K562 (cell line): ENCODE data around the gene IL11. TPM values are rescaled to one million over a fixed set of nuclear protein-coding genes. Genes with fewer than 3 reads are reported as not detected.
A peak's percentile ranks its signal among the peaks of the same experiment; 100 is the strongest.

ENCODE experiments used
- HDGF ChIP-seq: fragments of 450-650 bp; IDR thresholded peaks from 2 replicates; pipeline ENCODE4 v1.6.1; 2016
- POLR2AphosphoS2 ChIP-seq: IDR thresholded peaks from 2 replicates; pipeline ENCODE4 v1.6.1; 2012; ENCODE audit warnings: low read length, improper control_type of control experiment
- PTTG1 ChIP-seq: fragments of 450-650 bp; IDR thresholded peaks from 2 replicates; pipeline ENCODE4 v1.6.1; 2016; ENCODE audit warnings: low read depth, mild to moderate bottlenecking, missing genetic modification characterization, missing compliant biosample characterization
- RB1 ChIP-seq: fragments of 450-650 bp; IDR thresholded peaks from 2 replicates; pipeline ENCODE4 v1.6.1; 2017; ENCODE audit warnings: low read depth, mild to moderate bottlenecking
- SAFB ChIP-seq: fragments of 200-400 bp; formaldehyde crosslinking; IDR thresholded peaks from 2 replicates; pipeline ENCODE4 v1.6.1; 2017; ENCODE audit warnings: low read depth, low read length, borderline replicate concordance
- ZBTB40 ChIP-seq, 2 experiments: fragments of 450-650 bp in 1 of 2; sonication (generic) in 1 of 2; formaldehyde crosslinking in 1 of 2; IDR thresholded peaks; 2 replicates each; pipeline versions ENCODE4 v1.7.1 to v1.9.0; 2016 to 2022; ENCODE audit warnings: inconsistent platforms in 1 of 2, mild to moderate bottlenecking in 1 of 2, missing genetic modification reagents in 1 of 2
- ZNF12 ChIP-seq: sonication (generic); formaldehyde crosslinking; IDR thresholded peaks from 2 replicates; pipeline ENCODE4 v1.4.0; 2020; ENCODE audit warnings: mild to moderate bottlenecking, missing genetic modification reagents
- ZNF274 ChIP-seq: IDR thresholded peaks from 2 replicates; pipeline ENCODE4 v1.6.1; 2011; ENCODE audit warnings: low read depth, mild to moderate bottlenecking, low read length, moderate library complexity, borderline replicate concordance
- ZNF639 ChIP-seq, 2 experiments: fragments of 200-800 bp in 1 of 2; sonication (Bioruptor generic) in 1 of 2; sonication (generic) in 1 of 2; formaldehyde crosslinking in 1 of 2; IDR thresholded peaks in 1 of 2; conservative IDR thresholded peaks in 1 of 2; 2 replicates each; pipeline versions ENCODE4 v1.5.0 to v1.6.1; 2016 to 2020; ENCODE audit warnings: missing compliant biosample characterization in 1 of 2, missing genetic modification characterization in 1 of 2, missing genetic modification reagents in 1 of 2
- polyA plus RNA-seq, 8 experiments: library from polyadenylated mRNA; depleted of rRNA in 4 of 8; stranded (reverse) in 5 of 8; unstranded in 3 of 8; fragments of >200 nt; fragmentation: Nextera tagmentation in 2 of 8; fragmentation: Illumina TruSeq in 1 of 8; extraction: Ambion mirVana in 2 of 8; extraction: Trizol in 1 of 8; gene quantifications; 2 replicates each; pipeline versions ENCODE4 v1.2.1 to v1.2.3, GENCODE V29; 2011 to 2014; ENCODE audit warnings: inconsistent platforms in 1 of 8, missing spikeins in 1 of 8
- total RNA-seq, 7 experiments: library from RNA; depleted of rRNA in 6 of 7; stranded (reverse); fragments of >200 nt in 6 of 7; fragmentation: Illumina TruSeq in 2 of 7; extraction: Trizol in 2 of 7; gene quantifications; 2 replicates each; pipeline versions ENCODE4 v1.2.1 to v1.2.3, GENCODE V29; 2011 to 2021; ENCODE audit warnings: low replicate concordance in 1 of 7

Gene IL11
- total and polyA plus RNA-seq, 9 of the 15 experiments (the other 6 are each of a cell fraction or from before 2014, with no cell fraction given) = 0.04 to 0.42 (median 0.06) TPM; not detected in 6

DNA sequence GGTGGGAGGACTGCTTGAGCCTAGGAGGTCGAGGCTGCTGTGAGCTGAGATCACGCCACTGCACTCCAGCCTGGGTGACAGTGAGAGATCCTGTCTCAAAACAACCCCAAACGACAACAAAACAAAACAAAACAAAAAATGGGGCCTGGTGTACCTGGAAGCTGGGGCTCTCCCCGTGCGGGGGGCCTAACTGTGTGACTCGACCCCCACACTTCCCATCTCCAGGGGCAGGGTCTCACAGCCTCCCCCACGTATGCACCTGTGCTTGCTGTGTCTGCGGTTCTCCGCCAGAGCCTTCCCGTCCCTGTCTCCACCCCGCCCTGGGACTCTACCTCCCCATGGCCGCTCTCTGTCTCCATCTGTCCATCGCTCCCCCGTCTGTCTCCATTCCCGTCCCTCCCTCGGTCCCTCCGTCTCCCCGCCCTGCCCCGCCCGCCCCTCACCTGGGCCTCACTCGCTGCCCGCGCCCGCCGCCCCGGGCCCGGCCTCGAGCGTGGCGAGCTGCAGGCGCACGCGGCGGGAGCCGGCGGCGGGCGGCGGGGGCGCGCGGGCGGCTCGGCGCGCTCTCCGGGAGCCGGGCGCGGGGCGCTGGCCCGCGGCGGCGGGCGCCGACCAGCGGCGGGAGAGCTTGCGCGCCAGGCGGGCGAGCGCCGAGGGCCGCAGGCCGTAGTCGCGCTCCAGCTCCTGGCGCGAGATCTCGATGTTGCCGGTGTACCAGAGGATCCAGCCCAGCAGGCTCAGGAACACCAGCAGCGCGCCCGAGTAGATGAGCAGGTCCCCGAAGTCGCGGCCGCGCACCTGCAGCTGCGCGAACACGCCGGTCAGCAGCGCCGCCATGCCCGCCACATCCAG, 13.2 kb upstream of the IL11 start (continued):
- TF ChIP-seq ZBTB40 (IDR thresholded peaks at IDR 0.05) (peak; percentile 60), ZBTB40 (CRISPR knock-in tag; IDR thresholded peaks at IDR 0.05) (no peak), SAFB (no peak), ZNF12 (CRISPR knock-in tag) (no peak), RB1 (peak; percentile 61; the same call in 1 of the 2 replicates), POLR2AphosphoS2 (no peak), PTTG1 (tag) (no peak), ZNF274 (no peak), HDGF (no peak), ZNF639 (CRISPR knock-in tag; conservative IDR thresholded peaks at IDR 0.05 in 1 of 2, IDR thresholded peaks at IDR 0.05 in 1 of 2) (peak in 1 of 2 experiments; percentile 53; a peak in 1 of 4 replicates)
